Subcutaneous adipose tissue (tissue), 4 donors: ENCODE results near the gene AP1B1. TPM values are rescaled to one million over a fixed set of nuclear protein-coding genes. Genes with fewer than 3 reads are reported as not detected.

Source experiments
- total RNA-seq, 4 donors: library from RNA; depleted of rRNA; stranded (reverse); fragments of >200 nt; gene quantifications; one replicate each; pipeline ENCODE4 v1.1.0, GENCODE V29; 2016
- TF ChIP-seq, protein P1 (sequence below): fragments of 450-650 bp; IDR thresholded peaks from one replicate; pipeline ENCODE4 v1.5.1; 2016; ENCODE audit warnings: low read depth, mild to moderate bottlenecking, control low read depth, antibody characterized with exemption, moderate library complexity

The AP1B1 gene
- total RNA-seq, 4 donors from 2014 or later: 49.7 to 81.1 (median 60.1) TPM

DNA sequence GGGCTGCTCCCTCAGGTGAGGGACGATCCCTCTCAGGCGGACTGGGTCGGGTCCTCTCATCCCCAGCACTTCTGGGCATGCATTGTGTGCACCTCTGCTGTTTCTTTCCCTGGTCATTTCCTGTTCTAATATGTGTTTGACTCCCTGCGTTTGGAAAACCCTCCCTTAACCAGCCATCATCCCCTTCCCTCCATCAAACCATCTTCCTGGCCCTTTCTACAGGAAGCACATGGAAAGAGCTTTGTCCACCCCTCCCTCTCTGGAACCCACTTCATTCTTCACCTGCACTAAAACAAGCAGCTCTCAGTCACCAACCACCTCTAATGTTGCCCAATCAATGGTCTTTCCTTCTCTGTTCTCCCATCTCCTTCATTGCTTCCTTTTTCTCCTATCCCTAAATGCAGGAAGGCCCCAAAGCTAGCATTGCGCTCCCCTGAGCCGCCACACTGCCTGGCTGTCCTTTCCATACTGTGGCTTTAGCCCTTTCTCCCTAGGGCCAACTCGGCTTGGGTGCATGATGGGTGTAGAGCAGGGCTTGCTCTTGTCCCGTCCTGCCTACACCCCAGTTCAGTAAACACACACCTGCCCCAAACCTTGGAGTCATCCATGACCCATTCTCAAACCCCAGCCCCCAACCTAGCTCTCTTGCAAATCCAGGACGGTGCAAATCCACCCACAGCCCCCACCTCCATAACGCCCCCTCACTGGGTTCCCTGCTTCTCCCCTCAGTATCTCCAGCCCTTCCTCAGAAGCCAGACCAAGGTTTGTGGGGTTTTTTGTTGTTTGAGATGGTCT is 87.4 kb downstream of the AP1B1 start:
- TF ChIP-seq, protein P1, sequence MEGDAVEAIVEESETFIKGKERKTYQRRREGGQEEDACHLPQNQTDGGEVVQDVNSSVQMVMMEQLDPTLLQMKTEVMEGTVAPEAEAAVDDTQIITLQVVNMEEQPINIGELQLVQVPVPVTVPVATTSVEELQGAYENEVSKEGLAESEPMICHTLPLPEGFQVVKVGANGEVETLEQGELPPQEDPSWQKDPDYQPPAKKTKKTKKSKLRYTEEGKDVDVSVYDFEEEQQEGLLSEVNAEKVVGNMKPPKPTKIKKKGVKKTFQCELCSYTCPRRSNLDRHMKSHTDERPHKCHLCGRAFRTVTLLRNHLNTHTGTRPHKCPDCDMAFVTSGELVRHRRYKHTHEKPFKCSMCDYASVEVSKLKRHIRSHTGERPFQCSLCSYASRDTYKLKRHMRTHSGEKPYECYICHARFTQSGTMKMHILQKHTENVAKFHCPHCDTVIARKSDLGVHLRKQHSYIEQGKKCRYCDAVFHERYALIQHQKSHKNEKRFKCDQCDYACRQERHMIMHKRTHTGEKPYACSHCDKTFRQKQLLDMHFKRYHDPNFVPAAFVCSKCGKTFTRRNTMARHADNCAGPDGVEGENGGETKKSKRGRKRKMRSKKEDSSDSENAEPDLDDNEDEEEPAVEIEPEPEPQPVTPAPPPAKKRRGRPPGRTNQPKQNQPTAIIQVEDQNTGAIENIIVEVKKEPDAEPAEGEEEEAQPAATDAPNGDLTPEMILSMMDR: no peak

DNA sequence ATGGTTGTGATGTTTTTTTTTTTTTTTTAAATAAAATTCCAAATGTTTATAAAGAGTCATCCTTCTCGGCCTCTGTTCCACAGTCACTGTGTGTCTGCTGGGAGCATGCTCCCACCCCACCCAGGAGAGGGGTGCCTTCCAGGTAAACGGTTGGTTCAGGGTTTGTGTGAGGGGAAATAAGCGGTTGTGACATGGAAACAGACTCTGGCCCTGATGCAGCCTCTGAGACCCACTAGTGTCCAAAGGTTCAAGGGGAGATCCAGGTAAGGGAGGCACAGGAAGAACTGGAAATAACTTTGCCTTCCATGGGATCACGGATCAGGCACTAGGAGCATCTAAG is 87.9 kb downstream of the AP1B1 start:
- TF ChIP-seq, protein P1: no peak

DNA sequence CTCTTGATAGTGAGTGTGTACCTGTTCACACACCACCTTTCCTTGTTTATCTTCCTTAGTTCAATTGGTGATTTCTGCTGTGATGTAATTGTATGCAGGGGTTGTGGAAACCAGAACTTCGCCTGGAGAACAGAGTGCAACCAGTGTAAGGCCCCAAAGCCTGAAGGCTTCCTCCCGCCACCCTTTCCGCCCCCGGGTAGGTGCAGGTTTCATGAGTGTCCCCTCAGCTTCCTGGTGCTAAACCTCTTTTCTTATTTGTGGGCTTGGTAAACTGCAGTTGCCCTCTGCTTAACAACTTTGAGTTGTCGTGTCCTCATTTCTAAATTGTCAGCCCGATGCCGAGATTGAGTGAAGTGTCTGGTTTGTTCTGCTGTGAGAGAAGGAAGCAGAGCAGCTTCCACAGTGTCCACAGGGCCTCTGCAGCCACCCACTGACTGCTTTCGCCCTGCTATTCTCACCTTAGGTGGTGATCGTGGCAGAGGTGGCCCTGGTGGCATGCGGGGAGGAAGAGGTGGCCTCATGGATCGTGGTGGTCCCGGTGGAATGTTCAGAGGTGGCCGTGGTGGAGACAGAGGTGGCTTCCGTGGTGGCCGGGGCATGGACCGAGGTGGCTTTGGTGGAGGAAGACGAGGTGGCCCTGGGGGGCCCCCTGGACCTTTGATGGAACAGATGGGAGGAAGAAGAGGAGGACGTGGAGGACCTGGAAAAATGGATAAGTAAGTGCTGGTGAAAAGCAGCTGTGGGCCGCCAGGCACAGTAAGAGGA is 89.1 kb downstream of the AP1B1 start:
- TF ChIP-seq, protein P1: no peak

DNA sequence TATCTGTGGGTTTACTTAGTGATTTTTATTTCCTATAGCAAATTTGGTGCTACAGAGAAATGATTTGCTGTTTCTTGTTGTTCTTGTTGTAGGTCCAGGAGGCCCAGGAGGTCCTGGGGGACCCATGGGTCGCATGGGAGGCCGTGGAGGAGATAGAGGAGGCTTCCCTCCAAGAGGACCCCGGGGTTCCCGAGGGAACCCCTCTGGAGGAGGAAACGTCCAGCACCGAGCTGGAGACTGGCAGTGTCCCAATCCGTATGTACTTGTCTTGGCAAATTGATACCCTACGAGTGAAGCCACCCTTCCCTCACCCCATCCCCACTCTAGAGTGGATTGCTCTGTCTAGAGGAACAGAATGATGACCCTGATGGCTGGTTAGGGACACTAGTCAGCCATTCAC is 89.7 kb downstream of the AP1B1 start:
- TF ChIP-seq, protein P1: no peak

DNA sequence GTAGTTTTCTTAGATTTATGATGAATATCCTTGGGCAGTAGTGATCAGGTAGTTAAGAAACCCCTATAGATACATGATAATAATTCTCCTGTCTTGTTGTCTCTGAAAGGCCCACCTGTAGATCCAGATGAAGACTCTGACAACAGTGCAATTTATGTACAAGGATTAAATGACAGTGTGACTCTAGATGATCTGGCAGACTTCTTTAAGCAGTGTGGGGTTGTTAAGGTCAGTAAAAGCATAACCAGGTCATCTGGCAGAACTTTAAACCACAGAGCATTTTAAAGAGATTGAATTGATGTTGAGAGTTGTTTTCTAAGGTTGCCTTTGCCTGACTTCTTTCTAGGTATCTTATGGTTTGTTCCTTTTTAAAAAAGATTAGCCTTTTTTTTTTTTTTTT is 96.0 kb downstream of the AP1B1 start:
- TF ChIP-seq, protein P1: no peak

DNA sequence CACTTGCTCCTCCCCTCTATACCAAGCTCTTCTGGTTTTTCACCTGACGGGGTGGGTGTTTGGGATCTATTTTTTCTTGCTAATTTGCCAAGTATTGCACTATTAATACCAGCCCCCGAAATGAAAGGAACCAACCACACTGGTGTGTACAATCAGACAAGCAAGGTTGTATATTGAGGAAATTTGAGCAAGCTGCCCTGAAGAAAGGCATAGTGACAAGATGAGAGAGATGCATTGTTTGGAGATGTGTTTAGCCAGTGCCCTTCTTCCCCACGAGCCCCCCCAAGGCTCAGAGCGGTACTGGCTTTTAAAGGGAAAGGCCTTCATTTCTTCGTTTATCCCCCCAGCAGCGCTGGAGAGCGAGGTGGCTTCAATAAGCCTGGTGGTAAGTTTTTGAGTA is 97.2 kb downstream of the AP1B1 start:
- TF ChIP-seq, protein P1: no peak

DNA sequence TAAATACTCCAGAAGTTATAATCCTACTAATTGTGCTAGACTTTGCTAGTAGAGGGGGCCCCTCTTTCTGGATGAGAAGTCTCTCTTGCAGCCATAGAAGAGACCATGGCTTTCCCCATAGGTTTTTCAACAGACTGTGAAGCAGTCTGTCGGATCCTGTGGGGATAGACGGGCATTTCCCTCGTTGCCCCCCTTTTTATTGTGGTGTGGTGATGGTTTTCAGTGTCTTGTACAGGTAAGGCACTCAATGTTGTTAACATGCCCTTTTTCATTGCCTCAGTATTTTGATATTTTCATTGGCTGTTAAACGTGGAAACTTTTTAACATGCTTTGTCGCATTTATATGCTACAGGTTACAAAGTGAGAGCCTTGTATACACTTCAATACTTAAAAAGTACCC is 98.3 kb downstream of the AP1B1 start:
- TF ChIP-seq, protein P1: no peak
